GM11168 (cell line): Measurements from ENCODE around the gene BNC1.

Experiments
- in situ Hi-C: fragments of 300-500 bp; cut with MboI; formaldehyde crosslinking; loops from one replicate; pipeline ENCODE4 v1.12.0; 2022; ENCODE audit warnings: low sequenced_read_pairs; ENCODE audit not compliant: unreplicated experiment

BNC1 gene

DNA sequence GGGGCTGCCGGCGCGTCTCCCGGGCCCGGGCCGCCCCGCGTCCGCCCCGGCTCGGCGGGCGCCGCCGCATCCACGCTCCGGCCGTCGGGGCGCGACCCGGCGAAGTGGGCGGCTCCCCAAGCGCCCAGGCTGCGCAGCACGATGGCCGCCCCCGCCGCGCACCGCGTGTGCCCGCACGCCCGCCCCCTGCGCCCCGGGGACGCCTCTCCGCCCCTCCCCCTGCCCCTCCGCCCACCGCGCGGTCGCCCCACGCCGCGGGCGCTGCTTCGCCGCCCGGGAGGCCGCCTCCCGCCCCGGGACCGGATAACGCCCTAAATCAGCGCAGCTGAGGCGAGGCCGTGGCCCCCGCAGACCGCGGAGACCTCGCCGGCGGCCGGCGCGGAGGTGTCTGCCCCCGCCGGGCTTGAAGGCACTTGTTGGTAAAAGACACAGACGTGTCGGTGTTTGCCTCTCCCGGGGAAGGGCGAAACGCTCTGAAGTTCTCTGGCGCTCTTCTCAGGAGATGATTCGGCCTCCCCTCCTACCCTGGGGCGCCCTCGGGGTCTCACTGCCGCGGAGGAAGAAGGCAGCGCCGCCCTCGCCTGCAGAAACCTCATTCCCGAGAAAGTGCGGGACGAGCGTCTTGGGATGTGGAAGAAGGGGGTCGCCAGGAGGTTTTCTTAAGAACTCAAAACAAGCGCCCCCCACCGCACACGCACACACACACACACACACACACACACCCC, at the start of gene BNC1:
TSS of gene BNC1 (minus strand) at position 106 of the 725 bp plus-strand sequence. CDS start at position 70, 36 bp downstream.
- in situ Hi-C loops: no loop called here

DNA sequence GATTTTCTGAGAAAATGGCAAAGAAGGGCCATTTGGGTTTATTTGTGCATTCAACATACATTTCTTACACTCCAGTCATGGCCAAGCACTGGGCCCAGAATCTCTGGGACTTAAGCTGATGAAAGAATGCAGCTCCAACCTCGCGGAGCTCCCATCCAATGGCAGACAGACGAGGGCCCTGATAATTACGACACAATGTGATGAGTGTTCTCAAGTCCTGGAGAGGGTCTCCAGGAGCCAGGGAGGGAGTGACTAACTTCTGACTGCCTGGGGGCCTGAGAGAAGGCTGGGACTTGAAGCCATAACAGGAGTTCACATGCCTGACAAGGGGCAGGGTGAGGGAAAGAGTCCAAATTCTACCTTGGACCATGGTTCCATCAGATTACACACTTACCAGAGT, 42.6 kb upstream of the BNC1 start:
- in situ Hi-C loops: no loop called here

DNA sequence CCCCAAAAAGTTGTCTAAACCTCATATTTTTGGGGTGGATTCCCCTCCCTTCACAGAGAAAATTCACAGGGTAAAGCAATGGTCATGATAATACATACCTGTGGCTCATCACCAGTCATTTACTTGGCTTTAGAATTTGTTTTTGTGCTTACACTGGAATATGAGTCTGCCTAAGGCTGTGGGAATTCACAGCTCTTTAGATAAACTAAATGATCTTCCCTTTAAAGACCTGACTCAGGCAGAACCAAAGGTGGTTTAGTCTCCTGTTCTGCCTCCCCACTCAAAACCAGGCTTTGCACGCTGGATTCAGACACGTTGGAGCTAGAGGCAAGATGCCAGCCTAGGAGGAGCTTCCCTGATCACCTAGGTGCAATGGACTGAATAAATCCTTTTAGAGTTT, 40.3 kb upstream of the BNC1 start:
- in situ Hi-C loops: no loop called here

DNA sequence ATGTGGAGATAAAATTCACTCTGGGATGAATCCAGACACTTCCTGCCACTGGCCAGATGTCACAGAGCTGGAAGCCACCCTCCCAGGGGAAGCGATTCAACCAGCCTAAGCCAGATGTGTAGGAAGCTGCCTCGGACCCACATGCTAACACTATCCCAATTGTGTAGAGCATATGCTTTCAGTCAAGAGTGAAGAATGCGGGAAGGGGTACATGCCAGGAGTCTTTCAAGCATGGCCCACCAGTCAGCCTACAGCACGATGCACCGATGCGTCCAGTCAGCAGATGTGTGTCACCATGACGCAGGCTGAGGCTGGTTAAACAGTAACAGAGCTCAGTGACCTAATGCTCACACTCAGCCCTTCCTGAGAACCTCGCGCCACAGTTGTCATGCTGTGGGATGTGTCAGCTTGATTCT, 38.8 kb upstream of the BNC1 start:
- in situ Hi-C loops: no loop called here

- in situ Hi-C loops: no loop called here
These were observed 38.2 kb upstream of the BNC1 start for GRCh38 chr15:83322691-83323090.

GRCh38 chr15:83322061-83322460, 37.6 kb upstream of the BNC1 start:
- in situ Hi-C loops: no loop called here

- in situ Hi-C loops: no loop called here
These were observed 36.4 kb upstream of the BNC1 start for GRCh38 chr15:83320844-83321243.

DNA sequence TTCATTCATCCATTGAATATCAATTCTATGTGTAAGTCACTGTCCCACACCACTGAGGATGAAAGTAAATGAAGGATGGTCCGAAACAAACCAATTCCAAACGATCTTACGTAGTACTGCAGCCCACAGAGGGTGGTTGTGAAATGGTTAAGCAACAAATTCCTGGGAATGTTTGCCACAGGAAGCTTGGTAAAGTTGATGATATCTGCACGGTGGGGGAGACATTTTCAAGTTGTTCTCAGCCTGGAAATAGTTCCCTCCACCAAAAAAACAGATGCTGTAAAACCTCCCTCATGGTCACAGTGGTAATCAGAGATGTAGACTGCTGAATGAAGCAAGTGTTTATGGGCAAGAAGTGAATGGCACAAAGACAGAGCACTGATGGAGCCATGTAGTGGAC, 35.9 kb upstream of the BNC1 start:
- in situ Hi-C loops: no loop called here

DNA sequence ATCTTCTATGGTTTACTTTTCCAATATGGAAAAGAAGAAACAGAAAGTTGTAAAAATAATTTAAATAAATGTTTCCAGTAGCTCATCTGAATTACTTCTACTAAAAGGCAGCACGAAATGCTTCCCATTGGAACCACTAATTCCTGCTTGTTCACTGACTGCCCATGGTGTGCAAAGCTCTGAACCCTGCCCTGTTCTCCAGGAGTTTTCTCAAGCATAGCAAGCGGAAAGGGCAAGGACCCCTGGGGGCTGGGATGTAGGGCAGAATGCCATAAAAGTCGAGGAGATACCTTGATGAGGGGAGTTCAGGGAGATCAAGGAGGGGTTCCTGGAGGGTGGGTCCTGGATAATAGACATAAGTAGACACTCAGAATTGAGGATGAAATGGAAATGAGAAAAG, 35.3 kb upstream of the BNC1 start:
- in situ Hi-C loops: no loop called here

DNA sequence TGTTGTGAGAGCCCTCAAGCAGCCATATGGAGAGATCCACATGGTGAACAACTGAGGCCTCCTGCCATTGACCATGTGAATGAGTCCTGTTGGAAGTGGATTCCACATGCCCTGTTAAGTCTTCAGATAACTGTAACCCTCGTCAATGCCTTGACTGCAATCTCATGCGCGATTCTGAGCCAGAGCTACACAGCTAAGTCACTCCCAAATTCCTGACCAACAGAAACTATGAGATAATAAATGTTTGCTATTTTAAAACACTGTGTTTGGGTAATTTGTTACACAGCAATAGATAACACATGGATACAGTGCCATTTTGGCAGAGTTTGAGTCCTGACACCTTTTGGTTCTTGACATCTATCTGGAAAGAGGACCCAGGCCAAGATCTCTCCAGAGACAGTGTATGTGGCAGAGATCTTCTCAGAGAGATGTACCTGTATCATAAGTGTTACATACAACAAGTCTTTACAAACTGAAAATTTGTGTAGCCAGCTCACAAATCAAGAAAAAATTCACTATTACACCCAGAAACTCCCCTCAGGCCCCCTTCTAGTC, 34.5 kb upstream of the BNC1 start:
- in situ Hi-C loops: no loop called here

DNA sequence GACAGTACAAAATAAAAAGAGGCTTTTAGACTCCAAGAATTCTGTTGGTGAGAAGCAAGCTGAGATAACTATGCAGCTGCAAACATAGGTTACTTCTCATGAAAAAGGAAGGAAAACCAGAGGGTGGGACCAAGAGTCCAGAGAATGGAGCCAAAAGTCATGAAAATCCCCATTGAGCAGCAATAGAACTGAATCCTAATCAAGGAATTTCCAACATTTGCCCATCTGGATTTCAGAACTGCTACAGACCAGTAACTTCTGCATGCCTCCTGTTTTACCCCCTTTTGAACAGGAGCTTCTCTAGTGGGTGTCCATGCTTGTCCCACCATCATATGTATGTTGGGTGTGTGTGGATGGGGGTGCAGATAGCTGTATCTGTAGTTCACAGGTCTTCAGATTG, 33.6 kb upstream of the BNC1 start:
- in situ Hi-C loops: no loop called here

DNA sequence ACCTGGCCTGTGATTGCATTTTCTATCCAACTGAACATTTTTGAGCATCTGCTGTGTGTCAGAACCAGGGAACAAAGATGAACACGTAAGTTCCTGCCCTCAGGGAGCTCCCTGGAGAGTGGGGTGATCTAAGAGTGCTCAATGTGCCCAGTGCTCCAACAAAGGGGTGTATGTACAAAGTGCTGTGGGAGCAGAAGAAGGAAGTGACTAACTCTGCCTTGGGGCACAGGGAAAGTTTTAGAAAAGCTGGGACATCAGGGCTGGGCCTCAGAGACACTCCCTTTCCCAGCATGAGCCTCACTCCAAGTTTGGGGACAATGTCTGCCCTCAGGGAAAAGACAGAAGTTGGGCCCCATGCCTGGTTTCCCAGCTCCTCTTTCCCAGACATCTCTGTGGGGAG, 27.6 kb upstream of the BNC1 start:
- in situ Hi-C loops: no loop called here

GRCh38 chr15:83310521-83311456, 26.3 kb upstream of the BNC1 start:
- in situ Hi-C loops: no loop called here

- in situ Hi-C loops: no loop called here
These were observed 24.2 kb upstream of the BNC1 start for GRCh38 chr15:83308671-83309070.

- in situ Hi-C loops: no loop called here
These were observed 22.1 kb upstream of the BNC1 start for GRCh38 chr15:83306561-83306960.

DNA sequence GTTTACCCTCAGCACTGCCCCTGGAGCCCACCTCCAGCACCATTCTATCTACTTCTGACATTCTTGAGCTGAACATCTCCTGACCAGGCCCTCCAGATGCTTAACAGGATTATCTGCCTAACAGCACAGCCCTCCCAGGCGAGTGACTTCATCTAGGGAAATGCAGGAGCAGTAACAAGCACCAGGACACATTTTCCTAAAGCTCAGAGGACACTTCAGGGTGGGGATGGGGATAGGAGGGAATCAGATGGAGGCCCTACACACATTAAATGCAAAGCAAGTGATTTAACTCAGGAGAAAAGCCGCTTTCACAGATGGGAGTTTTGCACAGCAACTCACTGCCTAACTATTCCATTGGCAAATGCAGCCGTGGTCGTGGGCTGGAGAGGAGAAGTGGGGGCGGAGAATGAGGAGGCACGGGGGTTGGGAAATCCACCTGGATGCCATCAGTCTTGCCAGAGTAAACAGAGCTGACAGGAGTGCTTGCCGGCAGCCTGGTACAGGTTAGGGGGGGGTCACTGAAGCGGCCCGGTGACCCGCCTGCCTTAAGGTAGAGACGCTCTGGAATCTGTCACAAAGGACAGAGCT, 21.3 kb upstream of the BNC1 start:
- in situ Hi-C loops: no loop called here

DNA sequence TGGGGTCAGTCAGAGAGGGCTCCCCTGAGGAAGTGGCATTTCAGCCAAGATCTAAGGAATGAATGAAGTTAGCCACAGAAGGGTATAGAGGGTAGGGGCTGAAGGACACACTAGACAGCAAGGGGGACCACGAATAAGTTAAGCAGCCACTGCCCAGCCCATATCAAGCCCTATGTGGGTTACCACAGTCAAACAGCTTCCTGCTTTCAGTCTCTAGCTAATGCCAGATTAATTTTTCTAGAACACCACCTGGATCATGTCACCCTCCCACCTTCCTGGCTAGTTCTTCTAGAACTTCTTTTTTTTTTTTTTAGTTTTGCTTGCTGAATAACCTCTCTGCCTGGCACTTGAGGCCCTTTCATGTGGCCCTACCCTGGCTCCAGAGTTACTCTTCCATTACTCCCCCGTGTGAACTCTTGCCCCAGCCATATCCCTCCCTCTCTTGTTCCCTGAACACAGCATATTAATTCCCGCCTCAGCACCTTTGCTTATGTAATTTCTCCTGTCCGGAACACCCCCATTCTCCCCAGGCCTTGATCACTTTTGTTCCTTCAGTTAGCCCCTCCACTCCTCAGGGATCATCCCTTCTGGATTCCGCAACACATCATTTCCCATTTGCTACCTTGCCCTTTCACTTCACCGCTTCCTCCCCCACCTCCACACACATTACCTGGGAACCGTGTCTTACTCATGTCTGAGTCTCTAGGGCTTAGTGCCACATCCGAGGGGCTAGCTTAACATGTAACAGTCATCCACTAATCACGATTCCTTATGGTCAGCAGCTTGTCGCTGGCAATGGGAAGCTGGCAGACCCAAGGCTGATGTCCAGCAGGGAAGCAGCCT, 20.6 kb upstream of the BNC1 start:
- in situ Hi-C loops: no loop called here

DNA sequence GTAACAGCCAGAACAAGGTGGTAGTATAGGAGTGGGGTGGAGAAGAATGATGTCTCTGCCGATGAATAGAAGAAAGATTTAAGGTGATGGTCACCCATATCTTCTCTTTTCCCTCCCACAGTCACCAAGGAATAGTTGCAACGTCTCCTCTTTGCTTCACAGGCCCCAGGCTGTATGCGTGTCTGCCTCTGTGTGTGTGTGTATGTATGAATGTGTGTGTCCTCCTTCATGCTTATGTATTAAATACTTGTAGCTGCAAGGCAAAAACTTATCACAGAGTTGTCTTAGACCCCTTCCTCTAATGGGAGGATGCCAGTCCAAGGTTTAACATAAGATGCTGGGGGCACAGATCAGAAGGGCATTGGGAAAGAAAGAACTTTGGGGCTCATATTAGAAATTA, 19.1 kb upstream of the BNC1 start:
- in situ Hi-C loops: no loop called here

DNA sequence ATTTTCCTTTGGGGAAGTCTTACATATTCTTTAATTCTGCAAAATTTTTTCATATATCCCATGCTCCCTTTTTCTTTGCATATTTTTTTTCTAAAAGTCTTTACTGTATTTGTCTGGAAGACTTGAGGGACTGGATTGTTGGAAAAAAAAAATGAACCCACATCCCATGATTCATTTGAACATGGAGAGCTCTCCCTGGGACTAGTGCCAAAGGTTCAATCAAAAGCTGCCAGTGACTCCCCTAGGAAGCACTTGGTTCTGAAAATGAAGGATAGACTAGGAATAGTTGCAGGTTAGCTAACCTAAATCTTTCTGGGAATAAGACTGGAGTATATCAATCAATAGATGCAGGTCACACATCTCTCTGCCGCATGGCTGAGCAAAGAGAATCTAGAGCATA, 16.4 kb upstream of the BNC1 start:
- in situ Hi-C loops: no loop called here

- in situ Hi-C loops: no loop called here
These were observed 15.0 kb upstream of the BNC1 start for GRCh38 chr15:83299462-83299861.
